Fibroblast of lung (primary cell): ENCODE results near the gene KLHL36. TPM values are rescaled to one million over a fixed set of nuclear protein-coding genes. Genes with fewer than 3 reads are reported as not detected.

Source experiments
- DNase-seq, 2 donors: peaks; one replicate each; pipeline versions ENCODE4 v3.0.0 to v3.0.0-alpha.2; 2010; ENCODE audit warnings: low read depth in 2 of 2
- H2AFZ ChIP-seq: 2 replicates; pipeline ENCODE4 v1.5.1; 2012; ENCODE audit warnings: low read length, control low read depth, inconsistent platforms
- H3K27ac ChIP-seq: 2 replicates; pipeline ENCODE4 v1.5.1; 2011; ENCODE audit warnings: low read length, control low read depth; ENCODE audit not compliant: insufficient read depth
- H3K27me3 ChIP-seq: 2 replicates; pipeline ENCODE4 v1.5.1; 2011; ENCODE audit warnings: mild to moderate bottlenecking, low read length; ENCODE audit not compliant: control insufficient read depth, insufficient read depth
- H3K36me3 ChIP-seq: 2 replicates; pipeline ENCODE4 v1.5.1; 2011; ENCODE audit warnings: low read length; ENCODE audit not compliant: control insufficient read depth, insufficient read depth
- H3K4me1 ChIP-seq: 2 replicates; pipeline ENCODE4 v1.5.1; 2011; ENCODE audit warnings: low read length; ENCODE audit not compliant: control insufficient read depth, insufficient read depth; ENCODE audit errors: extremely low read depth
- H3K4me2 ChIP-seq: 2 replicates; pipeline ENCODE4 v1.5.1; 2011; ENCODE audit warnings: low read length, control low read depth; ENCODE audit not compliant: insufficient read depth; ENCODE audit errors: extremely low read depth
- H3K4me3 ChIP-seq, 4 experiments: fragments of 200-600 bp in 1 of 4; sonication (generic) in 1 of 4; replicated peaks in 1 of 4; 2 replicates each; pipeline ENCODE4 v1.5.1; 2011 to 2016; ENCODE audit warnings: low read length in 4 of 4, low read depth in 3 of 4, mild to moderate bottlenecking in 3 of 4, control low read depth in 2 of 4, inconsistent platforms in 1 of 4, mixed read lengths in 1 of 4; ENCODE audit not compliant: insufficient read depth in 1 of 4; ENCODE audit errors: control extremely low read depth in 1 of 4
- H3K79me2 ChIP-seq: 2 replicates; pipeline ENCODE4 v1.5.1; 2012; ENCODE audit warnings: mild to moderate bottlenecking, low read length, inconsistent platforms; ENCODE audit not compliant: control insufficient read depth, insufficient read depth
- H3K9ac ChIP-seq: 2 replicates; pipeline ENCODE4 v1.5.1; 2011; ENCODE audit warnings: mild to moderate bottlenecking, low read length, control low read depth; ENCODE audit not compliant: insufficient read depth
- H3K9me3 ChIP-seq: 2 replicates; pipeline ENCODE4 v1.5.1; 2012; ENCODE audit warnings: low read depth, low read length; ENCODE audit not compliant: control insufficient read depth, insufficient read depth
- H4K20me1 ChIP-seq: 2 replicates; pipeline ENCODE4 v1.5.1; 2011; ENCODE audit warnings: low read length; ENCODE audit not compliant: control insufficient read depth, insufficient read depth; ENCODE audit errors: extremely low read depth
- CTCF ChIP-seq, 2 donors: IDR thresholded peaks in 1 of 2; conservative IDR thresholded peaks in 1 of 2; 1 replicate in 1 of 2; 2 replicates in 1 of 2; pipeline ENCODE4 v1.5.1; 2011 to 2012; ENCODE audit warnings: low read length in 2 of 2, control low read depth in 1 of 2, inconsistent platforms in 1 of 2, low read depth in 1 of 2, mild to moderate bottlenecking in 1 of 2
- EZH2 ChIP-seq: IDR thresholded peaks from 2 replicates; pipeline ENCODE4 v1.5.1; 2012; ENCODE audit warnings: low read length, control low read depth, mild to moderate bottlenecking; ENCODE audit errors: missing control alignments
- polyA plus RNA-seq, 2 donors: library from polyadenylated mRNA; depleted of rRNA in 1 of 2; stranded (reverse) in 1 of 2; unstranded in 1 of 2; fragments of >200 nt; gene quantifications; 2 replicates each; pipeline ENCODE4 v1.2.1, GENCODE V29; 2011 to 2012; ENCODE audit warnings: missing spikeins in 1 of 2
- total RNA-seq: library from RNA; depleted of rRNA; stranded (reverse); fragments of >200 nt; gene quantifications from 2 replicates; pipeline ENCODE4 v1.2.1, GENCODE V29; 2014

The KLHL36 gene
- total and polyA plus RNA-seq, 2 donors (not counting 1 experiment from before 2014, with no cell fraction given): 29.7 to 83.1 TPM

GRCh38 chr16:84628226-84628731 lies 20.0 kb upstream of the KLHL36 start:
- TF ChIP-seq EZH2 (no peak), CTCF (conservative IDR thresholded peaks at IDR 0.05 in 1 of 2, IDR thresholded peaks at IDR 0.05 in 1 of 2; ENCODE audit: low read depth in 1 of 2, low read length in 2 of 2) (no peak)
- H4K20me1 ChIP-seq: no peaks in the 10 kb centered on the region
- no peak overlapping the region for H2AFZ ChIP-seq
- no peaks in the 10 kb centered on the region for H3K4me1 ChIP-seq
- H3K4me3 ChIP-seq: no peak overlapping the region
- H3K79me2 ChIP-seq: no peaks in the 10 kb centered on the region
- no peaks in the 10 kb centered on the region for H3K9me3 ChIP-seq
- H3K36me3 ChIP-seq: no peaks in the 10 kb centered on the region
- H3K4me2 ChIP-seq: no peak overlapping the region
- H3K27ac ChIP-seq: no peak overlapping the region
- H3K27me3 ChIP-seq: no peaks in the 10 kb centered on the region
- H3K9ac ChIP-seq: no peak overlapping the region
- DNase-seq: no peak

- Histone ChIP-seq H3K4me1 (peaks cover 3% of the 10 kb centered on the region), H3K36me3 (no peaks in the 10 kb centered on the region), H3K4me2 (no peak overlapping the region), H3K9ac (no peak overlapping the region), H4K20me1 (no peaks in the 10 kb centered on the region), H3K27me3 (no peaks in the 10 kb centered on the region), H3K27ac (no peak overlapping the region), H3K4me3 (no peak overlapping the region), H3K79me2 (no peaks in the 10 kb centered on the region), H3K9me3 (no peaks in the 10 kb centered on the region), H2AFZ (no peak overlapping the region)
- no peak for TF ChIP-seq CTCF (conservative IDR thresholded peaks at IDR 0.05 in 1 of 2, IDR thresholded peaks at IDR 0.05 in 1 of 2; ENCODE audit: low read depth in 1 of 2, low read length in 2 of 2)
- no peak for TF ChIP-seq EZH2
- DNase-seq: no peak
These were observed 18.7 kb upstream of the KLHL36 start for GRCh38 chr16:84629580-84629979.

GRCh38 chr16:84630009-84630408 lies 18.3 kb upstream of the KLHL36 start:
- no peak overlapping the region for H3K27ac ChIP-seq
- no peak overlapping the region for H3K4me3 ChIP-seq
- no peaks in the 10 kb centered on the region for H3K9me3 ChIP-seq
- no peaks in the 10 kb centered on the region for H4K20me1 ChIP-seq
- peaks cover 3% of the 10 kb centered on the region for H3K4me1 ChIP-seq
- H2AFZ ChIP-seq: no peak overlapping the region
- DNase-seq: no peak
- no peak overlapping the region for H3K4me2 ChIP-seq
- H3K36me3 ChIP-seq: no peaks in the 10 kb centered on the region
- H3K79me2 ChIP-seq: no peaks in the 10 kb centered on the region
- no peaks in the 10 kb centered on the region for H3K27me3 ChIP-seq
- no peak overlapping the region for H3K9ac ChIP-seq
- no peak for TF ChIP-seq EZH2
- no peak for TF ChIP-seq CTCF (conservative IDR thresholded peaks at IDR 0.05 in 1 of 2, IDR thresholded peaks at IDR 0.05 in 1 of 2; ENCODE audit: low read depth in 1 of 2, low read length in 2 of 2)
